ENCODE results near the gene ADCK1.

DNA sequence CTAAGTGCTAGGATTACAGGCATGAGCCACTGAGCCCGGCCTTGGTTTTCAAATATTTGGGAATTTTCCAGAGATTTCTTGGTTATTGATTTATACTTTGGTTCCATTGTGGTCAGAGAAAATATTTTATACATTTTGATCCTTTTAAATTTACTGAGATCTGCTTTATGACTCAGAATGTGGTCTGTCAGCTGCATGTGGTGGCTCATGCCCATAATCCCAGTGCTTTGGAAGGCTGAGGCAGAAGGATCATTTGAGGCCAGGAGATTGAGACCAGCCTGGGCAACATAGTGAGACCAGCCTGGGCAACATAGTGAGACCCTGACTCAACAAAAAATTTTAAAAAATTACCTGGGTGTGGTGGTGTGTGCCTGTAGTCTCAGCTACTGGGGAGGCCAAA is 49.8 kb downstream of the ADCK1 start:
- TF ChIP-seq, protein P1, sequence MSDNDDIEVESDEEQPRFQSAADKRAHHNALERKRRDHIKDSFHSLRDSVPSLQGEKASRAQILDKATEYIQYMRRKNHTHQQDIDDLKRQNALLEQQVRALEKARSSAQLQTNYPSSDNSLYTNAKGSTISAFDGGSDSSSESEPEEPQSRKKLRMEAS (IDR thresholded peaks at IDR 0.05), result no peak
- TF ChIP-seq EP300 (IDR thresholded peaks at IDR 0.05; ENCODE audit: borderline replicate concordance), result no peak
- TF ChIP-seq TAF1 (IDR thresholded peaks at IDR 0.05; ENCODE audit: low read depth), result no peak
- TF ChIP-seq, protein P2, sequence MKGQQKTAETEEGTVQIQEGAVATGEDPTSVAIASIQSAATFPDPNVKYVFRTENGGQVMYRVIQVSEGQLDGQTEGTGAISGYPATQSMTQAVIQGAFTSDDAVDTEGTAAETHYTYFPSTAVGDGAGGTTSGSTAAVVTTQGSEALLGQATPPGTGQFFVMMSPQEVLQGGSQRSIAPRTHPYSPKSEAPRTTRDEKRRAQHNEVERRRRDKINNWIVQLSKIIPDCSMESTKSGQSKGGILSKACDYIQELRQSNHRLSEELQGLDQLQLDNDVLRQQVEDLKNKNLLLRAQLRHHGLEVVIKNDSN (IDR thresholded peaks at IDR 0.05), result no peak
